Measurements from ENCODE around the gene MACROH2A2. TPM values are rescaled to one million over a fixed set of nuclear protein-coding genes. Genes with fewer than 3 reads are reported as not detected.
"Not testable (repeated sequence)": the region's sequence is repeated elsewhere in the genome, so short reads cannot be mapped to it uniquely, and the experiment has no call there.

Gene MACROH2A2
- 1 to 10 TPM; 5.6 to 6.9 TPM for total RNA-seq
- long read RNA-seq, donor 1, transcript H2AFY2-201 (9 exons, 1,980 nt), result major isoform, 7 of 10 reads
- long read RNA-seq, donor 1, partial matches to known transcripts, result 1 of 10 reads
- long read RNA-seq, donor 1, other reads (novel, unspliced or antisense), result 2 of 10 reads
- long read RNA-seq, donor 2, transcript H2AFY2-201 (9 exons, 1,980 nt), result major isoform, 29 of 39 reads
- long read RNA-seq, donor 2, partial matches to known transcripts, result 2 of 39 reads
- long read RNA-seq, donor 2, other reads (novel, unspliced or antisense), result 8 of 39 reads

- peak; percentile 85 for DNase-seq (ENCODE audit: low spot score)
- intact Hi-C loops (cut with DNase I), result no loop called here
These were observed at the start of gene MACROH2A2 for GRCh38 chr10:70052462-70053217. Gene MACROH2A2, plus strand, starts transcription at chr10:70052846. Its CDS starts 22,813 bp downstream, at chr10:70075659.

GRCh38 chr10:70007116-70007820 lies 45.4 kb upstream of the MACROH2A2 start:
- intact Hi-C loops (cut with DNase I), result no loop called here
- DNase-seq (ENCODE audit: low spot score), result no peak

- DNase-seq (ENCODE audit: low spot score), result no peak
- intact Hi-C loops (cut with DNase I), result no loop called here
These were observed 21.4 kb upstream of the MACROH2A2 start for GRCh38 chr10:70031215-70031614.

GRCh38 chr10:70032667-70033289 lies 19.9 kb upstream of the MACROH2A2 start:
- intact Hi-C loops (cut with DNase I), result no loop called here
- no peak for DNase-seq (ENCODE audit: low spot score)

- DNase-seq (ENCODE audit: low spot score), result no peak
- intact Hi-C loops (cut with DNase I), result no loop called here
These were observed 18.4 kb upstream of the MACROH2A2 start for GRCh38 chr10:70034232-70034631.

GRCh38 chr10:70035531-70035930 lies 17.1 kb upstream of the MACROH2A2 start:
- DNase-seq (ENCODE audit: low spot score), result no peak

GRCh38 chr10:70038923-70039322 lies 13.7 kb upstream of the MACROH2A2 start:
- no peak for DNase-seq (ENCODE audit: low spot score)
- intact Hi-C loops (cut with DNase I), result no loop called here

More at GRCh38 chr10:70035531-70035930, 17.1 kb upstream of the MACROH2A2 start:
- intact Hi-C loops (cut with DNase I), result no loop called here

- intact Hi-C loops (cut with DNase I), result no loop called here
These were observed 11.6 kb upstream of the MACROH2A2 start for GRCh38 chr10:70041016-70041415.

GRCh38 chr10:70041739-70042138 lies 10.9 kb upstream of the MACROH2A2 start:
- DNase-seq (ENCODE audit: low spot score); intact Hi-C loops (cut with DNase I): not testable (repeated sequence)

More at GRCh38 chr10:70041016-70041415, 11.6 kb upstream of the MACROH2A2 start:
- no peak for DNase-seq (ENCODE audit: low spot score)

- DNase-seq (ENCODE audit: low spot score); intact Hi-C loops (cut with DNase I): not testable (repeated sequence)
These were observed 5.6 kb upstream of the MACROH2A2 start for GRCh38 chr10:70047066-70047465.

GRCh38 chr10:70048030-70048723 lies 4.5 kb upstream of the MACROH2A2 start:
- intact Hi-C loops (cut with DNase I), result no loop called here
- DNase-seq (ENCODE audit: low spot score), result no peak

- no peak for DNase-seq (ENCODE audit: low spot score)
- intact Hi-C loops (cut with DNase I), result no loop called here
These were observed 798 bp upstream of the MACROH2A2 start for GRCh38 chr10:70051848-70052247.

- intact Hi-C loops (cut with DNase I), result no loop called here
- peak; percentile 81 for DNase-seq (ENCODE audit: low spot score)
These were observed 683 bp downstream of the MACROH2A2 start for GRCh38 chr10:70053218-70053840.

GRCh38 chr10:70053841-70054288 lies 1.2 kb downstream of the MACROH2A2 start:
- intact Hi-C loops (cut with DNase I), result no loop called here
- DNase-seq (ENCODE audit: low spot score), result no peak

- no peak for DNase-seq (ENCODE audit: low spot score)
- intact Hi-C loops (cut with DNase I), result no loop called here
These were observed 2.3 kb downstream of the MACROH2A2 start for GRCh38 chr10:70054902-70055301.

- no peak for DNase-seq (ENCODE audit: low spot score)
- intact Hi-C loops (cut with DNase I), result no loop called here
These were observed 2.9 kb downstream of the MACROH2A2 start for GRCh38 chr10:70055550-70055949.

GRCh38 chr10:70057306-70057705 lies 4.7 kb downstream of the MACROH2A2 start:
- no peak for DNase-seq (ENCODE audit: low spot score)
- intact Hi-C loops (cut with DNase I), result no loop called here

GRCh38 chr10:70060389-70060788 lies 7.7 kb downstream of the MACROH2A2 start:
- no peak for DNase-seq (ENCODE audit: low spot score)
- intact Hi-C loops (cut with DNase I), result no loop called here
